Stimulated activated CD4-positive, alpha-beta T cell treated with anti-CD3 and anti-CD28 coated beads, Interleukin-2, amount 100 ng/mL, for 24 hours (primary cell): ENCODE measurements around the gene STH.

Experiments used
- DNase-seq, 2 donors: peaks; one replicate each; pipeline ENCODE4 v3.0.0-alpha.2; 2020

Gene STH

DNA sequence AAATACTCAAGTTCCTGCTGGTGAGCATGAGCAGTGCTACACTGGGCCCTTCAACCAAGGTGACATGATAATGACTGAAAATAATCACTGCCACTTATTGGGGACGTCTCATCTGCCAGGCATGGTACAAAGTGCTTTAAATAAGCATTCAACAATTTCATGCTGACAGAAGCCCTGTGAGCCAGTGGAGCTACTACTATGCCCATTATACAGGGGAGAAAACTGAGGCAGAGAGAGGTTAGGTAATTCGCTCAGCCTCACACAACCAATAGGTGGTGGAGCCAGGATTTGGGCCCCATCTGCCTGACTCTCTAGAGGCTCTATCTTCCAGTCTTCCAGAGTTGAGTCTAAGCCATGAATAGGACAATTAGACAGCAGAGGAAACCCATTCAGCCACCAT lies 30.3 kb upstream of the STH start:
- DNase-seq = no peak

DNA sequence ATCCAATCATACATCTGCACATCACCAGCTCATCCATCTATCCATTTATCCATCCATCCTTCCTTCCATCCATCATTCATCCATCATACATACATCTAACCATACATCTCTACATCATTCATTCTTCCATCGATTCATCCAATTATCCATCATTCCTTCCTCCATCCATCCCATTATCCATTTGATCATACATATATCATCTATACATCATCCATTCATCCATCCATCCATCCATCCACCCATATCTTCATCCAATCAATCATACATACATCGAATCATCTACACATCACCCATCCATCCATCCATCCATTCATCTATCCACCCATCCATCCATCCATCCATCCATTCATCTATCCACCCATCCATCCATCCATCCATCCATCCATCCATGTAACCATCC lies 29.3 kb upstream of the STH start:
- no peak for DNase-seq

DNA sequence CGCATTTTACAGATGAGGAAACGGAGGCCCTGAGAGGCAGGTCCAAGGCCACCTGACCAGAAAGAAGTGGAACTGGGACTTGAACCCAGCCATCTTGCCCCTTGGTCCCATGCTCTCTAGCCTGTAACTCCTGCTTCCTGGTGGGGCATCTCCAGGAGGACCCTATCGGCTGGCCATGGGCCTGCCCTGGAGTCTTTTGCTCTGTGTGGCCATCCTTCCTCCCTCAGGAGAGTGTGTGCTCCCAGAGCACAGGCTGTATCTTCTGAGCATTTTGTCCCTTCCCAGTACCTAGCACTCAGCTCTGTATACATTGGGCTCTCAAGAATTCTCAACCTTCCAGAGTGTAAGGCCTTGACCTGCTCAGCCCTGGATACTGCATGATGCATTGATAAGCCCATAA lies 28.4 kb upstream of the STH start:
- DNase-seq = no peak

DNA sequence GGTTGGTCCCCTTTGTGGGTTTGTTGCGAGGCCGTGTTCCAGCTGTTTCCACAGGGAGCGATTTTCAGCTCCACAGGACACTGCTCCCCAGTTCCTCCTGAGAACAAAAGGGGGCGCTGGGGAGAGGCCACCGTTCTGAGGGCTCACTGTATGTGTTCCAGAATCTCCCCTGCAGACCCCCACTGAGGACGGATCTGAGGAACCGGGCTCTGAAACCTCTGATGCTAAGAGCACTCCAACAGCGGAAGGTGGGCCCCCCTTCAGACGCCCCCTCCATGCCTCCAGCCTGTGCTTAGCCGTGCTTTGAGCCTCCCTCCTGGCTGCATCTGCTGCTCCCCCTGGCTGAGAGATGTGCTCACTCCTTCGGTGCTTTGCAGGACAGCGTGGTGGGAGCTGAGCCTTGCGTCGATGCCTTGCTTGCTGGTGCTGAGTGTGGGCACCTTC lies 27.3 kb upstream of the STH start:
- no peak for DNase-seq

DNA sequence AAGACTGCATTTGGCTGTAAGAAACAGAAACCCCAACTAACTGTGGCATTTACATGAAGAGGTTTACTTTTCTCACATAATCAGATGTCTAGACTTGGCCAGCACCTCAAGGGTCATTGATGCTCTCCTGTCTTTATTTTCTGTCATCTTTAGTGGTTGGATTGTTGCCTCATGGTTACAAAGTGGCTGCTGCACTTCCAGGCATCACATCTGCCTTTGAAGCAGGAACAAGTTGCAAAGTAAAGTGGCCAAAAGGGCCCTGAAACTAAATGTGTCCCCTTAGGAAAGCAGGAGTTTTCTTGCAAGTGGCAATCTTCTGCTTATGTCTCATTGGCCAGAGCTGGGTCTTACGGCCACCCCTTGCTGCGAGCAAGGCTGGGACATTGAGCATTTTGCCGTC lies 26.5 kb upstream of the STH start:
- DNase-seq = no peak

DNA sequence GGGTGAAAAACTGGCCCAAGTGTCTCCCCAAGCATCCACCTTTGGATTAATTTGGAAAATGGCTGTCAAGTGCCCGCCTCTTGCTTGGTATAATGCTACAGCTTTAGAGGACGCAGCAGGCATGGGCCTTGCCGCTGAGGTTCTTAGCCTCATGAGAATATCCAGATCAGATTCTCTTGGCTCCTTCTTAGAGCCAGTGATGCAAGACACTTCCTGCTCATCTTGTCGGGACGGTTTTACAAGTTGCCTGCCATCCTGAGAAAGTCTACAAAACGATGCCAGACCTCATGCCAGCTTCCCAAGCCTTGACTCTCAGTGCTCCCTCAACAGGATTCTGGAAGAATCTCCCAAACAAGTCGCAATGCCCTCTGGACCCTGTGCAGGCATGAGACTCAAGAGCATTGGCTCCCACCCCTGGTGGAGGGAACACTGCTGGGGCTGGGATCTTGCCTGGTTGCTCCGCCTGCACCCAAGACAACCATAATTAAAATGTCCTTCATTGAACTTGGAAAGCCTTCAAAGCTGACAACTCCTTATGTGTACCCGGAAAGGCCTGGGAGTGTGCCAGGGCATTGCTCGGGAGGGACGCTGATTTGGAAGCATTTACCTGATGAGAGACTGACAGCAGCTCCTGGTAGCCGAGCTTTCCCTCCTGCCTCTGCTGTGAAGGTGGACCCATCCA lies 25.8 kb upstream of the STH start:
- DNase-seq = no peak

GRCh38 chr17:45973946-45974859 lies 24.8 kb upstream of the STH start:
- no peak for DNase-seq

- no peak for DNase-seq
These were observed 24.0 kb upstream of the STH start for GRCh38 chr17:45974916-45975630.

- DNase-seq = no peak
These were observed 23.3 kb upstream of the STH start for GRCh38 chr17:45975640-45976295.

DNA sequence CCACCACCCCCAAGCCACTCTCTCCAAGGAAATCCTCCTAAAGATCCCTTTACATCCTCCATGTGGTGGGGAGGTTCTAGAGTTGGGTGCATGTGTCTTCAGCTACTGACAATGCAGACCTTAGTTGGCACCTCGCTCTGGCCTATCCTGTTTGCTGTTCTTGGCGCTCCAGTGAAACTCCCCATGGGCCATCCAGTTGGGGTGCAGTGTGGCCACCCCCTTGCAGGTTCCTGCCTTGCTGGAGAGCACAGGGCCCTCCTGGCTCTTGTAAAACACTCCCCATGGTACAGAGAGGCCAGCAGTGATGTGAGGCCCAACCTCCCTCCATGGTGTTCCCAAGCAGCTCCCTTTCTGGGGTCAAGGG lies 22.7 kb upstream of the STH start:
- no peak for DNase-seq

- no peak for DNase-seq
These were observed 22.1 kb upstream of the STH start for GRCh38 chr17:45976755-45977505.

DNA sequence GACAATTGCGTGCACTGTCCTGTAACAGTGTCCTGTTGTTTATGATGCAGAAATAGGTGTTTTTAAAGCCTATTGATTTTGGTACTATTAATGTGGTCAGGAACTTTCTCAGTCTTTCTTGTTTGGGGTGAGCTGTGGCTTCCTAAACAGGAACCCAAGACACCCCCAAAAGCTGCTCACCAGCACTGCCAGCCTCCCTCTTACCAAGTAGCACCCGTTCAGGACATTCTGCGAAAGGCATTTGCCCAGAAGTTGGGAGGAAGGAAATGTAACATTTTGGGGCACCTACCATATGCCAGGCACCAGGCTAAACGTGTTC lies 21.6 kb upstream of the STH start:
- no peak for DNase-seq

DNA sequence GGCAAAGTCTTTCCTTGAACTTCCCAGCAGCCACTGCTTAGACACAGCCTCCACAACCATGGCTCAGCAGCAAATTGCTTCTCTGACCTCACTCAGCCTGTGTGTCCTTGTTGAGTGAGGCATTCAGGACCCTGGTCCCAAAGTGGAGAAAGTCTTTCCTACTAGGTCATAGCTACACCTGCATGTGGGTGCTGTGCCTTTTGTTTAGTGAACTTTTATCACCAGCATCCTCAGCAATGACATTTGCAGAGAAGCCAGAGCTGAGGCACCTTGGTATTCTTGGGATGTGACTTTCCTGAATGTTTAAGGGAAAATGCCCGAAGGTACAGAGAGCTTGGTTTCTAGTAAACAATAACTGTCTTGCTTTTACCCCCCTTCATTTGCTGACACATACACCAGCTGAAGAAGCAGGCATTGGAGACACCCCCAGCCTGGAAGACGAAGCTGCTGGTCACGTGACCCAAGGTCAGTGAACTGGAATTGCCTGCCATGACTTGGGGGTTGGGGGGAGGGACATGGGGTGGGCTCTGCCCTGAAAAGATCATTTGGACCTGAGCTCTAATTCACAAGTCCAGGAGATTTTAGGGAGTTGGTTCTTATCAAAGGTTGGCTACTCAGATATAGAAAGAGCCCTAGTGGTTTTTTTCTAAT lies 20.9 kb upstream of the STH start:
- DNase-seq = no peak

- DNase-seq = no peak
These were observed 19.9 kb upstream of the STH start for GRCh38 chr17:45979137-45979536.

DNA sequence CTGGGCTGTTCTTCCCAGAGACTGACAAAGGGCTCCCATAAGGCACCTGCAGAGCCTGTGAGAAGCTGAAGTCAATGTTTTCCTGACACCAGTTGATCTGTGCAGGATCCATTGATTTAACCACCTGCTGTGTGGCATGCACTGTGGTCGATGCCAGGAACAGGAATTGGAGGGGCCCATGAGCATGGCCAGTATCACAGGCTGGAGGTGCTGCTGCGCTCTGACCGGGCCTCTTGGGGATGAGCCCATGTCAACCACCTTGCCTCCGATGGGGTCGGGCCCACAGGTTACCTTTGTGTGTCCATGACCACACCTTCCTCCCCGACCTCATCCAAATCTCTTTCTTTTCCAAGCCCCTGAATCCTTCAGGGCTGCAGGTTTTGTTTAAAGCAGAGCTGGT lies 18.2 kb upstream of the STH start:
- DNase-seq = no peak

- no peak for DNase-seq
These were observed 17.7 kb upstream of the STH start for GRCh38 chr17:45981306-45981705.

GRCh38 chr17:45982791-45983613 lies 16.0 kb upstream of the STH start:
- DNase-seq = no peak

DNA sequence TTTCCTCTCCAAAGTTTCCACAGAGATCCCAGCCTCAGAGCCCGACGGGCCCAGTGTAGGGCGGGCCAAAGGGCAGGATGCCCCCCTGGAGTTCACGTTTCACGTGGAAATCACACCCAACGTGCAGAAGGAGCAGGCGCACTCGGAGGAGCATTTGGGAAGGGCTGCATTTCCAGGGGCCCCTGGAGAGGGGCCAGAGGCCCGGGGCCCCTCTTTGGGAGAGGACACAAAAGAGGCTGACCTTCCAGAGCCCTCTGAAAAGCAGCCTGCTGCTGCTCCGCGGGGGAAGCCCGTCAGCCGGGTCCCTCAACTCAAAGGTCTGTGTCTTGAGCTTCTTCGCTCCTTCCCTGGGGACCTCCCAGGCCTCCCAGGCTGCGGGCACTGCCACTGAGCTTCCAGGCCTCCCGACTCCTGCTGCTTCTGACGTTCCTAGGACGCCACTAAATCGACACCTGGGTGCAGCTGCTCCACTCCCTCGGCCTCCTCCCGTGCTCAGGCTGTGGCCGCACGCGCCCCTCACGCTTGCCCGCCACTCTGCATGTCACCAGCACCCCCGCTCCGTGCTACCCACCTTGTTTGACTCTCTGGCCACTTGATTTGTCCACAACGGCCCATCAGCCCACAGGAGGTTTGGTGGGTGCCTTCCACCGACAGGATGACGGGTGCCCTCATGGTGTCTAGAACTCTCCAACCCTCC lies 15.3 kb upstream of the STH start:
- DNase-seq = no peak

GRCh38 chr17:45984368-45984767 lies 14.7 kb upstream of the STH start:
- no peak for DNase-seq

GRCh38 chr17:45985447-45985846 lies 13.6 kb upstream of the STH start:
- no peak for DNase-seq

DNA sequence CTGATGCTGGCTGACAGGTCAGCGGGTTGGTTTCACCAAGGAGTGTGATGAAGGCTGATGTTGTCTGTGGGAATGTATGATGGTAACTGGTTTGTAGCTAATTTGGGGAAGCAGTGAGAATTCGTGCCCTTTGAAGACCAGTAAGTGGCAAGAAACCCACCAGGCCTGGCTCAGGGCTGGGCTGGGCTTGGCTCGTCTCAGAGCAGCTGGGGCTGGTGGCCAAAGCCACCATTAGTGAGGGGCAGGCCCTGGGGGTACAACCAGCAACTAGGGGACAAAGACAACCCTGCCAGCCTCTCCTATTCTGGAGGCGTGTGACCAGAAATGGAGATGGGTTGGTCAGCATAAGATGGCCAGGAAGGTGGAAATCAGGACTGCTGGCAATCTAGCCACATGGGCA lies 13.0 kb upstream of the STH start:
- no peak for DNase-seq
